Lower lobe of right lung (tissue), 2 donors: Measurements from ENCODE around the gene FMN1. TPM values are rescaled to one million over a fixed set of nuclear protein-coding genes. Genes with fewer than 3 reads are reported as not detected.

Source experiments
- ATAC-seq, 2 donors: fragments of 200-7000 bp; cut with Tn5 transposase; one replicate each; pipeline ENCODE4 v1.9.1; 2020 to 2022; ENCODE audit warnings: mild to moderate bottlenecking in 2 of 2, moderate library complexity in 2 of 2
- DNase-seq: peaks from one replicate; pipeline ENCODE4 v3.0.0-alpha.2; 2020
- H3K27ac ChIP-seq: fragments of 200-600 bp; one replicate; pipeline ENCODE4 v1.8.0; 2022
- H3K27me3 ChIP-seq: fragments of 200-600 bp; one replicate; pipeline ENCODE4 v1.8.0; 2022; ENCODE audit warnings: low read depth
- H3K36me3 ChIP-seq: fragments of 200-600 bp; one replicate; pipeline ENCODE4 v1.8.0; 2022; ENCODE audit warnings: mild to moderate bottlenecking
- H3K4me1 ChIP-seq: fragments of 200-600 bp; one replicate; pipeline ENCODE4 v1.8.0; 2022
- H3K4me3 ChIP-seq: fragments of 200-600 bp; one replicate; pipeline ENCODE4 v1.8.0; 2022; ENCODE audit warnings: mild to moderate bottlenecking
- H3K9me3 ChIP-seq: fragments of 200-600 bp; one replicate; pipeline ENCODE4 v1.8.0; 2022
- CTCF ChIP-seq: fragments of 200-600 bp; IDR thresholded peaks from one replicate; pipeline ENCODE4 v1.8.0; 2022; ENCODE audit warnings: antibody characterized with exemption, mild to moderate bottlenecking
- intact Hi-C: fragments of 100-400 bp; cut with DNase I; formaldehyde crosslinking; loops from one replicate; pipeline ENCODE4 v1.11.0; 2022
- total RNA-seq: library from RNA; stranded (reverse); fragmentation: NEBNext Ultra II Directional; extraction: Animal tissue kit (Norgen Biotek cat#: 25700); gene quantifications from one replicate; pipeline ENCODE4 v1.2.1, GENCODE V29; 2021
- donor health status: DM: no; HTN: yes; CAD: no; lungs with severe emphysema.

FMN1 gene
- total RNA-seq, 1 donor from 2014 or later: 38.8 TPM

- DNase-seq (no peak), ATAC-seq (no peak)
- TF ChIP-seq CTCF: no peak
- H3K4me3 ChIP-seq: no peak overlapping the region
- H3K9me3 ChIP-seq: no peaks in the 10 kb centered on the region
- H3K36me3 ChIP-seq: no peaks in the 10 kb centered on the region
- no peaks in the 10 kb centered on the region for H3K4me1 ChIP-seq
- H3K27me3 ChIP-seq: no peaks in the 10 kb centered on the region
- intact Hi-C loops: no loop called here
- H3K27ac ChIP-seq: no peak overlapping the region
Observed at GRCh38 chr15:32974691-32975090, 219.8 kb downstream of the FMN1 start.

- Histone ChIP-seq H3K4me1 (no peaks in the 10 kb centered on the region), H3K27me3 (no peaks in the 10 kb centered on the region), H3K9me3 (no peaks in the 10 kb centered on the region), H3K27ac (no peak overlapping the region), H3K36me3 (no peaks in the 10 kb centered on the region), H3K4me3 (no peak overlapping the region)
- no peak for TF ChIP-seq CTCF
- ATAC-seq (no peak), DNase-seq (no peak)
- intact Hi-C loops: no loop called here
Observed at GRCh38 chr15:32972686-32973085, 221.8 kb downstream of the FMN1 start.

GRCh38 chr15:32970847-32971246 lies 223.7 kb downstream of the FMN1 start:
- no peak for TF ChIP-seq CTCF
- DNase-seq: peak; percentile 60
- no peak overlapping the region for H3K4me3 ChIP-seq
- no peaks in the 10 kb centered on the region for H3K9me3 ChIP-seq
- H3K27me3 ChIP-seq: no peaks in the 10 kb centered on the region
- H3K27ac ChIP-seq: peak overlapping the region; percentile 8
- intact Hi-C loops: no loop called here
- ATAC-seq: peak; percentile 88
- H3K4me1 ChIP-seq: no peaks in the 10 kb centered on the region
- no peaks in the 10 kb centered on the region for H3K36me3 ChIP-seq

- no peak for DNase-seq
- intact Hi-C loops: no loop called here
- no peaks in the 10 kb centered on the region for H3K4me1 ChIP-seq
- H3K4me3 ChIP-seq: no peak overlapping the region
- no peaks in the 10 kb centered on the region for H3K36me3 ChIP-seq
- H3K9me3 ChIP-seq: no peaks in the 10 kb centered on the region
- no peaks in the 10 kb centered on the region for H3K27me3 ChIP-seq
- no peak for TF ChIP-seq CTCF
- no peak for ATAC-seq
- no peak overlapping the region for H3K27ac ChIP-seq
Observed at GRCh38 chr15:32967521-32967920, 227.0 kb downstream of the FMN1 start.

- Histone ChIP-seq H3K9me3 (no peaks in the 10 kb centered on the region), H3K36me3 (no peaks in the 10 kb centered on the region), H3K4me1 (no peaks in the 10 kb centered on the region), H3K4me3 (no peak overlapping the region), H3K27me3 (no peaks in the 10 kb centered on the region), H3K27ac (peak overlapping the region; percentile 29)
- intact Hi-C loops: no loop called here
- ATAC-seq: peak; percentile 40 to 74
- TF ChIP-seq CTCF: no peak
- no peak for DNase-seq
Observed at GRCh38 chr15:32966512-32966911, 228.0 kb downstream of the FMN1 start.

- DNase-seq: no peak
- no peak for TF ChIP-seq CTCF
- intact Hi-C loops: no loop called here
Observed at GRCh38 chr15:32965897-32966296, 228.6 kb downstream of the FMN1 start.

More at GRCh38 chr15:32965897-32966296, 228.6 kb downstream of the FMN1 start:
- peak; percentile 65 to 77 for ATAC-seq
- Histone ChIP-seq H3K4me3 (no peak overlapping the region), H3K9me3 (no peaks in the 10 kb centered on the region), H3K27ac (peak overlapping the region; percentile 29), H3K4me1 (no peaks in the 10 kb centered on the region), H3K27me3 (no peaks in the 10 kb centered on the region), H3K36me3 (no peaks in the 10 kb centered on the region)
